Left lung (tissue), 10 donors: Measurements from ENCODE around the gene PLIN1. TPM values are rescaled to one million over a fixed set of nuclear protein-coding genes. Genes with fewer than 3 reads are reported as not detected.

Source experiments
- ATAC-seq: fragments of 200-7000 bp; cut with Tn5 transposase; one replicate; pipeline ENCODE4 v1.9.1; 2020; ENCODE audit warnings: moderate library complexity
- DNase-seq, 4 donors: peaks; one replicate each; pipeline ENCODE4 v3.0.0-alpha.2; 2013 to 2020
- H3K27ac ChIP-seq, 2 donors: fragments of 200-600 bp; sonication (generic) in 1 of 2; one replicate each; pipeline versions ENCODE4 v1.5.0 to v1.8.0; 2020 to 2021
- H3K27me3 ChIP-seq, 2 donors: fragments of 200-600 bp; sonication (generic) in 1 of 2; one replicate each; pipeline versions ENCODE4 v1.5.0 to v1.8.0; 2020 to 2021
- H3K36me3 ChIP-seq, 2 donors: fragments of 200-600 bp; sonication (generic) in 1 of 2; one replicate each; pipeline versions ENCODE4 v1.5.0 to v1.8.0; 2020 to 2021
- H3K4me1 ChIP-seq, 2 donors: fragments of 200-600 bp; one replicate each; pipeline ENCODE4 v1.8.0; 2021
- H3K4me3 ChIP-seq, 2 donors: fragments of 200-600 bp; sonication (generic) in 1 of 2; one replicate each; pipeline versions ENCODE4 v1.5.0 to v1.8.0; 2020 to 2021; ENCODE audit warnings: mild to moderate bottlenecking in 1 of 2
- H3K9me3 ChIP-seq, 2 donors: fragments of 200-600 bp; sonication (generic) in 1 of 2; one replicate each; pipeline versions ENCODE4 v1.5.0 to v1.8.0; 2020 to 2021
- intact Hi-C, 2 donors: fragments of 100-400 bp; cut with DNase I; formaldehyde crosslinking; loops; one replicate each; pipeline versions ENCODE4 v1.11.2 to v1.14.2; 2022
- polyA plus RNA-seq, 6 donors: library from polyadenylated mRNA; unstranded; fragments of 120-200 nt; gene quantifications; one replicate each; pipeline ENCODE4 v1.2.1, GENCODE V29; 2013; ENCODE audit not compliant: insufficient read length in 6 of 6
- total RNA-seq, 2 donors: library from RNA; stranded (reverse); fragmentation: NEBNext Ultra II Directional; extraction: Animal tissue kit (Norgen Biotek cat#: 25700); gene quantifications; one replicate each; pipeline ENCODE4 v1.2.1, GENCODE V29; 2021
- TF ChIP-seq, protein P1 (sequence below), 2 donors: fragments of 200-600 bp; sonication (generic) in 1 of 2; IDR thresholded peaks; one replicate each; pipeline versions ENCODE4 v1.5.0 to v1.8.0; 2021; ENCODE audit warnings: antibody characterized with exemption in 2 of 2
- donor health status: DM: no; HTN: yes; CAD: no.
- donor health status: DM: no; HTN: no; CAD: no.

The PLIN1 gene
- total and polyA plus RNA-seq, 8 donors: 0.37 to 1.7 (median 0.88) TPM

DNA sequence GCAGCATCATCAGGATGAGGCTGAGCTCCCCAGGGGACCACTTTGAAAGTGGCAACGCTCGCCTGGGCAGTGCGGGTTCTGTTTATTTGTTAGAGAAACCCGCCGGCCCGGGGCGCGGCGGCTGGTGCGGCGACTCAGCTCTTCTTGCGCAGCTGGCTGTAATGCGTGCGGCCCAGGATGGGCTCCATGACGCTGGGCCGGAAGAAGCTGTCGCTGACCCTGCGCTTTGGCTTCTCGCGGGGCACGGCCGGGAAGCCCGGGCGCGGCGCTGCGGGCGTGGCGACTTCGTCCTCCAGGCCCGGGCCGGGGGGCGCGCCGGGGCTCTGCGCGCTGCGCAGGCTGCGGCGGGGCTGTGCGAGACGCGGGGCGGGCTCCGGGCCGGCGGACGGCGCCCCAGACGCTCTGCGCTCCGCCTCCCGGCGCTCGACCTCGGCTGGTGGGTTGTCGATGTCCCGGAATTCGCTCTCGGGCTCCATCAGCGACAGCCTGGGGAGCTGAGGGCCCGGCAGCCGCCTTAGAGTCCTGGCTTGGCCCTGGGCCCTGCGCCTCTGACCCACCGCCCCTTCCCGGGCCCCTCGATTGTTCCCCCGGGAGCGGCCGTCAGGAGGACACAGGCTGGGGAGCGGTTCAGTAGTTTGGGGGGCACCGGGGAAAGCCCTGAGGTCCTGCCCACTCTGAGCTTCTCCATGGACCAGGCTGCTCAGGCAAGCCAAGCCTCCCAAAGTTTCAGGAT, 13.6 kb downstream of the PLIN1 start:
- Histone ChIP-seq H3K4me3 (peak overlapping the region; percentile 31 to 38), H3K9me3 (no peaks in the 10 kb centered on the region)
- TF ChIP-seq, protein P1, sequence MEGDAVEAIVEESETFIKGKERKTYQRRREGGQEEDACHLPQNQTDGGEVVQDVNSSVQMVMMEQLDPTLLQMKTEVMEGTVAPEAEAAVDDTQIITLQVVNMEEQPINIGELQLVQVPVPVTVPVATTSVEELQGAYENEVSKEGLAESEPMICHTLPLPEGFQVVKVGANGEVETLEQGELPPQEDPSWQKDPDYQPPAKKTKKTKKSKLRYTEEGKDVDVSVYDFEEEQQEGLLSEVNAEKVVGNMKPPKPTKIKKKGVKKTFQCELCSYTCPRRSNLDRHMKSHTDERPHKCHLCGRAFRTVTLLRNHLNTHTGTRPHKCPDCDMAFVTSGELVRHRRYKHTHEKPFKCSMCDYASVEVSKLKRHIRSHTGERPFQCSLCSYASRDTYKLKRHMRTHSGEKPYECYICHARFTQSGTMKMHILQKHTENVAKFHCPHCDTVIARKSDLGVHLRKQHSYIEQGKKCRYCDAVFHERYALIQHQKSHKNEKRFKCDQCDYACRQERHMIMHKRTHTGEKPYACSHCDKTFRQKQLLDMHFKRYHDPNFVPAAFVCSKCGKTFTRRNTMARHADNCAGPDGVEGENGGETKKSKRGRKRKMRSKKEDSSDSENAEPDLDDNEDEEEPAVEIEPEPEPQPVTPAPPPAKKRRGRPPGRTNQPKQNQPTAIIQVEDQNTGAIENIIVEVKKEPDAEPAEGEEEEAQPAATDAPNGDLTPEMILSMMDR (IDR thresholded peaks at IDR 0.05): no peak

DNA sequence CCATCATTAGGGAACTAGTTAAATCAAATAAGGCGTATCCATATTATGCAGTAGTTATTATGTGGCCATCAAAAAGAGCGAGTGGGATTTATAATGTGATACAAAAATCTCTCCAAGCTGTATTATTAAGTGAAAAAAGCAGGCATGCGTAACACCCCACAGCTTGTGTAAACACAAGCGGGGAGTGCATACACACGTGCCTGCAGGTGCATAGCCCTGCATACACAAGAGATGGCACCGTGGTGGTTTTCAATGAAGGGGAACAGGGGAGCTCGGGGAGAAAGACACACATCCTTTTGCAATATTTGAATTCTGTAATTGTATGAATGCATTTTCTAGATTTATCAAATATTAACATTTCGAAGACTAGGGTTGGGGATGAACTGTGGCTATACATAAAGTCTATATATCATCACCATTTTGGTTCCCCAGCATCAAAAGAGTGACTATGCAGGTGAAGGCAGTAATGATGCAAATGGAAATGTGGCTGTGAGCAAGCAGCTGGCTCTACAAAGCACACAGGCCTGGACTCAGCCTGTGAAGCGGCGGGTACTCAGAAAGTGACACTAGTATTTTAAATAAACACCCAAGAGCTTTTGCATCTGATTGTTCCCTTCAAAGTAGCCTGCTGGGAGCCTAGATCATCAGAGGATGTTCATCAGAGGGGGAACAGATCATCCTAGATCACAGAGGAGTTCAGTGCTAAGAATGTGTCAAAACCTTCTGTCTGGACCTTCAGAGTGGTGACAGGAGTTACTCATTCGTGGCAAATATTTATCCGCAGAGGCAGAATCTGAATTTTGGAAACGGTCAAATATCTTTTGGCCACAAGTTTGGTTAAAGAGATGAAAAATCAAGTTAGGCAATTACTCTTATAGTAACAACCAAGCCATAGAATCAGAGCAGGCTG, 14.5 kb downstream of the PLIN1 start:
- DNase-seq: no peak
- intact Hi-C loops: no loop called here
- peaks cover 0 to 20% of the 10 kb centered on the region in 2 donors for H3K27me3 ChIP-seq
- peak overlapping the region; percentile 31 to 38 for H3K4me3 ChIP-seq
- peaks cover 3 to 9% of the 10 kb centered on the region in 2 donors for H3K4me1 ChIP-seq
- H3K9me3 ChIP-seq: no peaks in the 10 kb centered on the region
- TF ChIP-seq, protein P1 (IDR thresholded peaks at IDR 0.05): no peak
- H3K27ac ChIP-seq: peak overlapping the region; percentile 55 to 72
- no peaks in the 10 kb centered on the region for H3K36me3 ChIP-seq
- ATAC-seq: no peak

More for the DNA sequence above, 13.6 kb downstream of the PLIN1 start:
- no peaks in the 10 kb centered on the region for H3K36me3 ChIP-seq
- H3K4me1 ChIP-seq: peaks cover 3 to 9% of the 10 kb centered on the region in 2 donors
- intact Hi-C loops: no loop called here
- peak; percentile 73 for ATAC-seq
- peak; percentile 51 to 88 (median 72) for DNase-seq
- H3K27ac ChIP-seq: peak overlapping the region; percentile 55 to 72
- peaks cover 0 to 20% of the 10 kb centered on the region in 2 donors for H3K27me3 ChIP-seq

DNA sequence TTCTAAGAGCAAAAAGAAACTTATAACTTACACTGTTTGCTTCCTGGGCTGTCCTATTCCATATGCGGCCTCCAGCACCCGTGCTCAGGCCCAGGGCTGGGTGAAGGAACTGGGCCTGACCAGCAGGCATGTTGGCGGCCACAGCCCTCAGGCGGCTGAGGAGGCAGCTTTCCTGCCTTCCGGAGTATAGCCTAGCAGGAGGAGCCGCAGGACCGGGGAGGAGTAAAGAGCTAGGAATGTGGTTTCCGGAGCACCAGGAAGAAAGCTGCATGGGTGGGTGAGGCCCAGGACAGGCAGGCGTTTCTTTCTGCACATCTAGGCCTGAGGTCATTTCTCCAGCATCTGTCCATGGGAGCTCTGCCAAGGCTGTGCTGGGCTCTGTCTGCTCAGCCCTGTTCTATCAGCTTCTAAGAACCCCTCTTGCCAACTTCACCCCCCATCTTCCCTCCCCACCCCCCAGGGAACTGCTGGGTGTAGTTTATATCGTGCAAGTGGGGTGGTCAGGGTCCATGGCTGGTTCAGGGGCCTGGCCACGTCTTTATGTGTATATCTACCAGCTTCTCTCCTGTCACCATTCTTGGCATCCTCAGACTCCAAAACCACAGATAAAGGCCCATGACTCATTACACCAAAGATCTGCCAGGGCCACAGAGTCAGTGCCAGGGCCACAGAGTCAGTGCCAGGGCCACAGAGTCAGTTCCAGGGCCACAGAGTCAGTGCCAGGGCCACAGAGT, 16.1 kb downstream of the PLIN1 start:
- intact Hi-C loops: no loop called here
- peak in 1 of 4 donors; percentile 48 for DNase-seq
- peaks cover 3 to 9% of the 10 kb centered on the region in 2 donors for H3K4me1 ChIP-seq

DNA sequence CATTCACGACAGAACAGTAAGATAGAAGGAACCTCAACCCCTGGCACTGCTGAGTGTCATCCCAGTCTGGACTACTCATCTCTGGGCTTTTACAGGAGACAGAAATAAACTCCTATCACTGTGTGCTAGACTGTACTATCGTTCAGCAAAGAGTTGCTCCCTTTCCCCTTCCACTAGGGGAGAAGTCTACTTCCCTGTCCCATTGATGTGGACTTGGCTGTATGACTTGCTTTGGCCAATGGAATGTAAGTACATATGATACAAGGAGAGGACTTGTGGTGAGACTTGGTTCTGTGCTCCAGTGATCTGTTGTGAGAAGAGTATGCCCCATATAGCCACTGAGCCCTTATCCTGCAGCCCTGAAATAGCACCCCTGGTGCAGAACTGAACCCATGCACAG, 18.6 kb downstream of the PLIN1 start:
- intact Hi-C loops: no loop called here

More for the DNA sequence above, 16.1 kb downstream of the PLIN1 start:
- peaks cover 0 to 25% of the 10 kb centered on the region in 2 donors for H3K27me3 ChIP-seq
- ATAC-seq: peak; percentile 72
- peak overlapping the region; percentile 37 to 54 for H3K27ac ChIP-seq
- no peaks in the 10 kb centered on the region for H3K36me3 ChIP-seq
- TF ChIP-seq, protein P1 (IDR thresholded peaks at IDR 0.05): no peak
- H3K9me3 ChIP-seq: no peaks in the 10 kb centered on the region
- no peak overlapping the region for H3K4me3 ChIP-seq

More for the DNA sequence above, 18.6 kb downstream of the PLIN1 start:
- TF ChIP-seq, protein P1 (IDR thresholded peaks at IDR 0.05): no peak
- Histone ChIP-seq H3K4me1 (peaks cover 3 to 6% of the 10 kb centered on the region in 2 donors), H3K27ac (no peak overlapping the region), H3K4me3 (no peak overlapping the region), H3K9me3 (no peaks in the 10 kb centered on the region), H3K36me3 (no peaks in the 10 kb centered on the region), H3K27me3 (peaks cover 3 to 34% of the 10 kb centered on the region in 2 donors)
- ATAC-seq (no peak), DNase-seq (no peak)
